WTC11 (cell line): ENCODE data around the gene NKG7. TPM values are rescaled to one million over a fixed set of nuclear protein-coding genes. Genes with fewer than 3 reads are reported as not detected.

Experiments
- ATAC-seq: fragments of 200-7000 bp; cut with Tn5 transposase; 2 replicates; pipeline ENCODE4 v1.10.0; 2021; ENCODE audit warnings: mild to moderate bottlenecking, moderate library complexity
- CTCF ChIA-PET: fragments of 300-600 bp; sonication (Branson Sonifier 250); formaldehyde crosslinking; loops from one replicate; lab custom pipeline; 2021; ENCODE audit warnings: antibody characterized with exemption; lab: Charles Lee
- POLR2A ChIA-PET: fragments of 350-600 bp; sonication (Branson Sonifier 250); formaldehyde crosslinking; loops from one replicate; lab custom pipeline; 2021; ENCODE audit warnings: antibody characterized with exemption; lab: Charles Lee
- DNase-seq: peaks from one replicate; pipeline ENCODE4 v3.0.0; 2021; ENCODE audit warnings: low spot score
- H3K27ac Mint-ChIP-seq: 2 replicates; pipeline ENCODE4 v1.8.0; 2021; ENCODE audit warnings: mixed read lengths
- H3K27me3 Mint-ChIP-seq: 2 replicates; pipeline ENCODE4 v1.8.0; 2021; ENCODE audit warnings: low read depth, mild to moderate bottlenecking, moderate library complexity, mixed read lengths
- H3K36me3 Mint-ChIP-seq: 2 replicates; pipeline ENCODE4 v1.8.0; 2021; ENCODE audit warnings: mixed read lengths
- H3K4me1 Mint-ChIP-seq: 2 replicates; pipeline ENCODE4 v1.8.0; 2022; ENCODE audit warnings: mixed read lengths
- H3K4me3 Mint-ChIP-seq: 2 replicates; pipeline ENCODE4 v1.8.0; 2021; ENCODE audit warnings: mild to moderate bottlenecking, moderate library complexity, mixed read lengths
- H3K9me3 Mint-ChIP-seq: 2 replicates; pipeline ENCODE4 v1.8.0; 2021; ENCODE audit warnings: mixed read lengths
- CREB1 ChIP-seq: sonication (generic); formaldehyde crosslinking; IDR thresholded peaks from 2 replicates; pipeline ENCODE4 v1.8.0; 2023; ENCODE audit warnings: mild to moderate bottlenecking, missing genetic modification reagents
- CREM ChIP-seq: sonication (generic); formaldehyde crosslinking; IDR thresholded peaks from 2 replicates; pipeline ENCODE4 v1.8.1; 2022; ENCODE audit warnings: mild to moderate bottlenecking, missing genetic modification reagents, moderate library complexity
- E2F5 ChIP-seq: sonication (generic); formaldehyde crosslinking; IDR thresholded peaks from 2 replicates; pipeline ENCODE4 v1.8.1; 2022; ENCODE audit warnings: mild to moderate bottlenecking, moderate library complexity, missing genetic modification reagents
- EMX1 ChIP-seq: fragments of 250-450 bp; sonication (Bioruptor Pico); IDR thresholded peaks from 2 replicates; pipeline ENCODE4 v1.8.0; 2021; ENCODE audit warnings: mild to moderate bottlenecking
- FOXK1 ChIP-seq: sonication (generic); formaldehyde crosslinking; IDR thresholded peaks from 2 replicates; pipeline ENCODE4 v1.8.0; 2022; ENCODE audit warnings: mild to moderate bottlenecking, moderate library complexity, missing genetic modification reagents
- GABPB1 ChIP-seq: sonication (generic); formaldehyde crosslinking; IDR thresholded peaks from 2 replicates; pipeline ENCODE4 v1.8.1; 2023; ENCODE audit warnings: mild to moderate bottlenecking, missing genetic modification reagents
- GTF2I ChIP-seq: fragments of 250-450 bp; sonication (Bioruptor Pico); conservative IDR thresholded peaks from 2 replicates; pipeline ENCODE4 v1.4.0; 2021; ENCODE audit warnings: mild to moderate bottlenecking
- HMGXB4 ChIP-seq: sonication (generic); formaldehyde crosslinking; IDR thresholded peaks from 2 replicates; pipeline ENCODE4 v1.8.1; 2023; ENCODE audit warnings: mild to moderate bottlenecking, moderate library complexity, missing genetic modification reagents
- NR3C1 ChIP-seq: sonication (generic); formaldehyde crosslinking; conservative IDR thresholded peaks from 2 replicates; pipeline ENCODE4 v1.8.1; 2023; ENCODE audit warnings: low read depth, mild to moderate bottlenecking, missing genetic modification reagents
- RELA ChIP-seq: sonication (generic); formaldehyde crosslinking; IDR thresholded peaks from 2 replicates; pipeline ENCODE4 v1.8.1; 2022; ENCODE audit warnings: missing genetic modification reagents, mild to moderate bottlenecking, borderline replicate concordance
- RORB ChIP-seq: fragments of 250-450 bp; sonication (Bioruptor Pico); IDR thresholded peaks from 2 replicates; pipeline ENCODE4 v1.9.0; 2021; ENCODE audit warnings: mild to moderate bottlenecking
- SMAD3 ChIP-seq: sonication (generic); formaldehyde crosslinking; IDR thresholded peaks from 2 replicates; pipeline ENCODE4 v1.8.0; 2022; ENCODE audit warnings: missing genetic modification reagents, mild to moderate bottlenecking, borderline replicate concordance
- ZBTB21 ChIP-seq: sonication (generic); formaldehyde crosslinking; IDR thresholded peaks from 2 replicates; pipeline ENCODE4 v1.8.1; 2023; ENCODE audit warnings: mild to moderate bottlenecking, missing genetic modification reagents, borderline replicate concordance
- ZNF232 ChIP-seq: sonication (generic); formaldehyde crosslinking; IDR thresholded peaks from 2 replicates; pipeline ENCODE4 v1.8.0; 2022; ENCODE audit warnings: mild to moderate bottlenecking, missing genetic modification reagents
- ZNF423 ChIP-seq: fragments of 250-450 bp; sonication (Bioruptor Pico); IDR thresholded peaks from 2 replicates; pipeline ENCODE4 v2.1.2; 2022; ENCODE audit warnings: mild to moderate bottlenecking, moderate library complexity
- total RNA-seq: library from RNA; stranded (reverse); gene quantifications from 3 replicates; pipeline ENCODE4 v1.2.3, GENCODE V29; 2021
- TF ChIP-seq, protein P1 (sequence below): sonication (generic); formaldehyde crosslinking; conservative IDR thresholded peaks from 2 replicates; pipeline ENCODE4 v1.8.1; 2023; ENCODE audit warnings: mild to moderate bottlenecking, low read depth, missing genetic modification reagents, moderate library complexity
- TF ChIP-seq, protein P2 (sequence below): fragments of 200-600 bp; IDR thresholded peaks from 2 replicates; pipeline ENCODE4 v1.8.0; 2022; ENCODE audit warnings: antibody characterized with exemption
- TF ChIP-seq, protein P3 (sequence below): sonication (generic); formaldehyde crosslinking; IDR thresholded peaks from 2 replicates; pipeline ENCODE4 v1.8.0; 2022; ENCODE audit warnings: mild to moderate bottlenecking, missing genetic modification reagents
- TF ChIP-seq, protein P4 (sequence below): sonication (generic); formaldehyde crosslinking; IDR thresholded peaks from 2 replicates; pipeline ENCODE4 v1.8.1; 2022; ENCODE audit warnings: missing genetic modification reagents, borderline replicate concordance
- TF ChIP-seq, protein P5 (sequence below): sonication (generic); formaldehyde crosslinking; IDR thresholded peaks from 2 replicates; pipeline ENCODE4 v1.8.0; 2023; ENCODE audit warnings: mild to moderate bottlenecking, missing genetic modification reagents

Gene NKG7
- total RNA-seq, 1 experiment from 2014 or later: 0.63 TPM

DNA sequence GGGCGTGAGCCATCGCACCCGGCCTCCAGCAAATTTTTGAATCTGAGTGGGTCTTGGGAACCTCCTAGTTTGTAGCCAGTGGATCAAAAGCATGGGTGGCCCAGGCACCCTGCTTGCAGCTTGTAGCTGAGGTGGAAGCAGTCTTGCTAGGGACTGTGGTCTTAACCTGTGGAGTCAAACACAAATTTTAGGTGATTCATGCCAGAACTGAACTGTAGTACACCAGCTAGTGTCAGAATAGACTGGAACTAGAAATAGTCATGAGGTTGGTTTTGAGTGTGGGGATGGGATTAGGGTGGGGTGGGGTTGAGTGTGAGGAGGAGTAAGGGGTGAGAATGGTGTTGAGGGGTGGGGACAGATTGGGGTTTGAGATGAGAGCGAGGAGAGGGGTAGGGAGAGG lies 9.6 kb upstream of the NKG7 start:
- no peak overlapping the region for H3K4me3 Mint-ChIP-seq
- TF ChIP-seq, protein P1, sequence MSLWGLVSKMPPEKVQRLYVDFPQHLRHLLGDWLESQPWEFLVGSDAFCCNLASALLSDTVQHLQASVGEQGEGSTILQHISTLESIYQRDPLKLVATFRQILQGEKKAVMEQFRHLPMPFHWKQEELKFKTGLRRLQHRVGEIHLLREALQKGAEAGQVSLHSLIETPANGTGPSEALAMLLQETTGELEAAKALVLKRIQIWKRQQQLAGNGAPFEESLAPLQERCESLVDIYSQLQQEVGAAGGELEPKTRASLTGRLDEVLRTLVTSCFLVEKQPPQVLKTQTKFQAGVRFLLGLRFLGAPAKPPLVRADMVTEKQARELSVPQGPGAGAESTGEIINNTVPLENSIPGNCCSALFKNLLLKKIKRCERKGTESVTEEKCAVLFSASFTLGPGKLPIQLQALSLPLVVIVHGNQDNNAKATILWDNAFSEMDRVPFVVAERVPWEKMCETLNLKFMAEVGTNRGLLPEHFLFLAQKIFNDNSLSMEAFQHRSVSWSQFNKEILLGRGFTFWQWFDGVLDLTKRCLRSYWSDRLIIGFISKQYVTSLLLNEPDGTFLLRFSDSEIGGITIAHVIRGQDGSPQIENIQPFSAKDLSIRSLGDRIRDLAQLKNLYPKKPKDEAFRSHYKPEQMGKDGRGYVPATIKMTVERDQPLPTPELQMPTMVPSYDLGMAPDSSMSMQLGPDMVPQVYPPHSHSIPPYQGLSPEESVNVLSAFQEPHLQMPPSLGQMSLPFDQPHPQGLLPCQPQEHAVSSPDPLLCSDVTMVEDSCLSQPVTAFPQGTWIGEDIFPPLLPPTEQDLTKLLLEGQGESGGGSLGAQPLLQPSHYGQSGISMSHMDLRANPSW: no peak
- DNase-seq: no peak
- H3K27ac Mint-ChIP-seq: no peak overlapping the region
- ChIA-PET CTCF (interaction anchor here (0.7 to 1.3 kb wide), 3 partner anchors 9 to 318 kb away, joined by 3 to 4 read pairs (median 4); partner anchors contain the start of gene C19orf84), POLR2A (no interaction called here)
- H3K4me1 Mint-ChIP-seq: no peaks in the 10 kb centered on the region
- peaks cover 7% of the 10 kb centered on the region; the same call in 1 of the 2 replicates for H3K36me3 Mint-ChIP-seq
- H3K9me3 Mint-ChIP-seq: peaks cover 26% of the 10 kb centered on the region
- H3K27me3 Mint-ChIP-seq: peaks cover 12% of the 10 kb centered on the region
- no peak for ATAC-seq

GRCh38 chr19:51380379-51380778 lies 7.9 kb upstream of the NKG7 start:
- CTCF ChIA-PET: no interaction called here
- peaks cover 7% of the 10 kb centered on the region; the same call in 1 of the 2 replicates for H3K36me3 Mint-ChIP-seq
- TF ChIP-seq E2F5 (CRISPR knock-in tag): no peak
- TF ChIP-seq, protein P2, sequence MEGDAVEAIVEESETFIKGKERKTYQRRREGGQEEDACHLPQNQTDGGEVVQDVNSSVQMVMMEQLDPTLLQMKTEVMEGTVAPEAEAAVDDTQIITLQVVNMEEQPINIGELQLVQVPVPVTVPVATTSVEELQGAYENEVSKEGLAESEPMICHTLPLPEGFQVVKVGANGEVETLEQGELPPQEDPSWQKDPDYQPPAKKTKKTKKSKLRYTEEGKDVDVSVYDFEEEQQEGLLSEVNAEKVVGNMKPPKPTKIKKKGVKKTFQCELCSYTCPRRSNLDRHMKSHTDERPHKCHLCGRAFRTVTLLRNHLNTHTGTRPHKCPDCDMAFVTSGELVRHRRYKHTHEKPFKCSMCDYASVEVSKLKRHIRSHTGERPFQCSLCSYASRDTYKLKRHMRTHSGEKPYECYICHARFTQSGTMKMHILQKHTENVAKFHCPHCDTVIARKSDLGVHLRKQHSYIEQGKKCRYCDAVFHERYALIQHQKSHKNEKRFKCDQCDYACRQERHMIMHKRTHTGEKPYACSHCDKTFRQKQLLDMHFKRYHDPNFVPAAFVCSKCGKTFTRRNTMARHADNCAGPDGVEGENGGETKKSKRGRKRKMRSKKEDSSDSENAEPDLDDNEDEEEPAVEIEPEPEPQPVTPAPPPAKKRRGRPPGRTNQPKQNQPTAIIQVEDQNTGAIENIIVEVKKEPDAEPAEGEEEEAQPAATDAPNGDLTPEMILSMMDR: no peak
- TF ChIP-seq, protein P1: no peak
- no peak for TF ChIP-seq SMAD3 (CRISPR knock-in tag)
- TF ChIP-seq EMX1 (CRISPR knock-in tag): no peak
- no peak for TF ChIP-seq ZNF232
- no peak for TF ChIP-seq CREB1 (CRISPR knock-in tag)
- TF ChIP-seq NR3C1 (CRISPR knock-in tag): no peak
- TF ChIP-seq GTF2I (CRISPR knock-in tag): no peak
- no peak for TF ChIP-seq FOXK1 (CRISPR knock-in tag)
- TF ChIP-seq RELA (CRISPR knock-in tag): no peak
- no peak for TF ChIP-seq ZNF423 (CRISPR knock-in tag)
- no peak for TF ChIP-seq ZBTB21
- TF ChIP-seq, protein P3, sequence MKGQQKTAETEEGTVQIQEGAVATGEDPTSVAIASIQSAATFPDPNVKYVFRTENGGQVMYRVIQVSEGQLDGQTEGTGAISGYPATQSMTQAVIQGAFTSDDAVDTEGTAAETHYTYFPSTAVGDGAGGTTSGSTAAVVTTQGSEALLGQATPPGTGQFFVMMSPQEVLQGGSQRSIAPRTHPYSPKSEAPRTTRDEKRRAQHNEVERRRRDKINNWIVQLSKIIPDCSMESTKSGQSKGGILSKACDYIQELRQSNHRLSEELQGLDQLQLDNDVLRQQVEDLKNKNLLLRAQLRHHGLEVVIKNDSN (CRISPR knock-in tag): no peak
- no peak for TF ChIP-seq GABPB1 (CRISPR knock-in tag)
- TF ChIP-seq RORB (CRISPR knock-in tag): no peak
- no peak for TF ChIP-seq HMGXB4 (CRISPR knock-in tag)
- no peak for TF ChIP-seq CREM
- TF ChIP-seq, protein P4, sequence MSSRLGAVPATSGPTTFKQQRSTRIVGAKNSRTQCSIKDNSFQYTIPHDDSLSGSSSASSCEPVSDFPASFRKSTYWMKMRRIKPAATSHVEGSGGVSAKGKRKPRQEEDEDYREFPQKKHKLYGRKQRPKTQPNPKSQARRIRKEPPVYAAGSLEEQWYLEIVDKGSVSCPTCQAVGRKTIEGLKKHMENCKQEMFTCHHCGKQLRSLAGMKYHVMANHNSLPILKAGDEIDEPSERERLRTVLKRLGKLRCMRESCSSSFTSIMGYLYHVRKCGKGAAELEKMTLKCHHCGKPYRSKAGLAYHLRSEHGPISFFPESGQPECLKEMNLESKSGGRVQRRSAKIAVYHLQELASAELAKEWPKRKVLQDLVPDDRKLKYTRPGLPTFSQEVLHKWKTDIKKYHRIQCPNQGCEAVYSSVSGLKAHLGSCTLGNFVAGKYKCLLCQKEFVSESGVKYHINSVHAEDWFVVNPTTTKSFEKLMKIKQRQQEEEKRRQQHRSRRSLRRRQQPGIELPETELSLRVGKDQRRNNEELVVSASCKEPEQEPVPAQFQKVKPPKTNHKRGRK (CRISPR knock-in tag): no peak
- TF ChIP-seq, protein P5, sequence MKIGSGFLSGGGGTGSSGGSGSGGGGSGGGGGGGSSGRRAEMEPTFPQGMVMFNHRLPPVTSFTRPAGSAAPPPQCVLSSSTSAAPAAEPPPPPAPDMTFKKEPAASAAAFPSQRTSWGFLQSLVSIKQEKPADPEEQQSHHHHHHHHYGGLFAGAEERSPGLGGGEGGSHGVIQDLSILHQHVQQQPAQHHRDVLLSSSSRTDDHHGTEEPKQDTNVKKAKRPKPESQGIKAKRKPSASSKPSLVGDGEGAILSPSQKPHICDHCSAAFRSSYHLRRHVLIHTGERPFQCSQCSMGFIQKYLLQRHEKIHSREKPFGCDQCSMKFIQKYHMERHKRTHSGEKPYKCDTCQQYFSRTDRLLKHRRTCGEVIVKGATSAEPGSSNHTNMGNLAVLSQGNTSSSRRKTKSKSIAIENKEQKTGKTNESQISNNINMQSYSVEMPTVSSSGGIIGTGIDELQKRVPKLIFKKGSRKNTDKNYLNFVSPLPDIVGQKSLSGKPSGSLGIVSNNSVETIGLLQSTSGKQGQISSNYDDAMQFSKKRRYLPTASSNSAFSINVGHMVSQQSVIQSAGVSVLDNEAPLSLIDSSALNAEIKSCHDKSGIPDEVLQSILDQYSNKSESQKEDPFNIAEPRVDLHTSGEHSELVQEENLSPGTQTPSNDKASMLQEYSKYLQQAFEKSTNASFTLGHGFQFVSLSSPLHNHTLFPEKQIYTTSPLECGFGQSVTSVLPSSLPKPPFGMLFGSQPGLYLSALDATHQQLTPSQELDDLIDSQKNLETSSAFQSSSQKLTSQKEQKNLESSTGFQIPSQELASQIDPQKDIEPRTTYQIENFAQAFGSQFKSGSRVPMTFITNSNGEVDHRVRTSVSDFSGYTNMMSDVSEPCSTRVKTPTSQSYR (CRISPR knock-in tag): no peak
- H3K27ac Mint-ChIP-seq: no peak overlapping the region
- peaks cover 12% of the 10 kb centered on the region for H3K27me3 Mint-ChIP-seq
- no peak for ATAC-seq
- H3K4me1 Mint-ChIP-seq: peaks cover under 1% of the 10 kb centered on the region
- POLR2A ChIA-PET: no interaction called here
- H3K4me3 Mint-ChIP-seq: no peak overlapping the region
- DNase-seq: no peak
- H3K9me3 Mint-ChIP-seq: peaks cover 26% of the 10 kb centered on the region
